Peyer's patch (tissue), 4 donors: ENCODE measurements around the gene OBSCN.

ENCODE experiments used
- CTCF ChIP-seq, 6 experiments: fragments of 450-650 bp in 4 of 6; fragments of 200-600 bp in 2 of 6; sonication (generic) in 1 of 6; IDR thresholded peaks; one replicate each; pipeline ENCODE4 v1.5.1; 2017 to 2019; ENCODE audit warnings: antibody characterized with exemption in 6 of 6, mild to moderate bottlenecking in 3 of 6, moderate library complexity in 1 of 6
- POLR2A ChIP-seq, 2 donors: fragments of 450-650 bp; IDR thresholded peaks; one replicate each; pipeline ENCODE4 v1.5.1; 2017; ENCODE audit warnings: antibody characterized with exemption in 2 of 2, mild to moderate bottlenecking in 2 of 2, moderate library complexity in 2 of 2

- TF ChIP-seq CTCF (IDR thresholded peaks at IDR 0.05) (no peak), POLR2A (IDR thresholded peaks at IDR 0.05) (no peak)
These were observed 213.4 kb downstream of the OBSCN start for GRCh38 chr1:228420968-228421826.
